GM12874 (cell line): ENCODE measurements around the gene ARSB.

Experiments
- TF ChIP-seq, protein P1 (sequence below): IDR thresholded peaks from 2 replicates; pipeline ENCODE4 v1.5.1; 2011; ENCODE audit warnings: low read depth, mild to moderate bottlenecking, control low read depth, low read length, moderate library complexity; ENCODE audit not compliant: insufficient read depth

The ARSB gene

DNA sequence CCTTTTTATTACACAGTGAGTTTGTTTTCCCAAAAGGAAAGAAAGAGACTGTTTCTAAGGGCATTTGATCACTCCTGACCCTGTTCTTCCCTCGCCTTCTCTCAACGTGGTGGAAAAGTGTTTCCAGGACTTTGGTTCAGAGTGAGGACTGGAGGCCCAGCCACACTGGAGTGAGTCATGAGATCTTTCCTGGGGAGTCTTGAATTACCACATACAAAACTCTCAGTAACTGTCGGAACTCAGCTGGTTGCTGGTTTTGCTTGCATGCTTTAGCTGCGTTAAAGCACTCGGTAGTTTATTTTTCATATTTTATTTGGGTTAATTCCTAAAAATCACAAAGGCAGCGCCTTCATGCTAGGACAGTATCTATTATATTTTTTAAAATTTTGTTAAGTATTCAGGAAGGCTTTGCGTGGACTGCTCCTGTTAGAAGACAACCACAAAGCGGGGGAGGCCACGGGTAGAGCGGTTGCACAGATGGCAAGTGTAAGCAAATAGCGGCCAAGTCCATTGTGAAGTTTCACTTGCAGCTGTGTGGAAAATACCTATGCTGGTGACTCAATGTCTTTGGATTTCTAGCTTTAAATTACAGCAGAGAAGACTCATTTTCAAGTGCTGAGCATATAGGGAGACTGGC lies 77.7 kb downstream of the ARSB start:
- TF ChIP-seq, protein P1, sequence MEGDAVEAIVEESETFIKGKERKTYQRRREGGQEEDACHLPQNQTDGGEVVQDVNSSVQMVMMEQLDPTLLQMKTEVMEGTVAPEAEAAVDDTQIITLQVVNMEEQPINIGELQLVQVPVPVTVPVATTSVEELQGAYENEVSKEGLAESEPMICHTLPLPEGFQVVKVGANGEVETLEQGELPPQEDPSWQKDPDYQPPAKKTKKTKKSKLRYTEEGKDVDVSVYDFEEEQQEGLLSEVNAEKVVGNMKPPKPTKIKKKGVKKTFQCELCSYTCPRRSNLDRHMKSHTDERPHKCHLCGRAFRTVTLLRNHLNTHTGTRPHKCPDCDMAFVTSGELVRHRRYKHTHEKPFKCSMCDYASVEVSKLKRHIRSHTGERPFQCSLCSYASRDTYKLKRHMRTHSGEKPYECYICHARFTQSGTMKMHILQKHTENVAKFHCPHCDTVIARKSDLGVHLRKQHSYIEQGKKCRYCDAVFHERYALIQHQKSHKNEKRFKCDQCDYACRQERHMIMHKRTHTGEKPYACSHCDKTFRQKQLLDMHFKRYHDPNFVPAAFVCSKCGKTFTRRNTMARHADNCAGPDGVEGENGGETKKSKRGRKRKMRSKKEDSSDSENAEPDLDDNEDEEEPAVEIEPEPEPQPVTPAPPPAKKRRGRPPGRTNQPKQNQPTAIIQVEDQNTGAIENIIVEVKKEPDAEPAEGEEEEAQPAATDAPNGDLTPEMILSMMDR, result no peak

DNA sequence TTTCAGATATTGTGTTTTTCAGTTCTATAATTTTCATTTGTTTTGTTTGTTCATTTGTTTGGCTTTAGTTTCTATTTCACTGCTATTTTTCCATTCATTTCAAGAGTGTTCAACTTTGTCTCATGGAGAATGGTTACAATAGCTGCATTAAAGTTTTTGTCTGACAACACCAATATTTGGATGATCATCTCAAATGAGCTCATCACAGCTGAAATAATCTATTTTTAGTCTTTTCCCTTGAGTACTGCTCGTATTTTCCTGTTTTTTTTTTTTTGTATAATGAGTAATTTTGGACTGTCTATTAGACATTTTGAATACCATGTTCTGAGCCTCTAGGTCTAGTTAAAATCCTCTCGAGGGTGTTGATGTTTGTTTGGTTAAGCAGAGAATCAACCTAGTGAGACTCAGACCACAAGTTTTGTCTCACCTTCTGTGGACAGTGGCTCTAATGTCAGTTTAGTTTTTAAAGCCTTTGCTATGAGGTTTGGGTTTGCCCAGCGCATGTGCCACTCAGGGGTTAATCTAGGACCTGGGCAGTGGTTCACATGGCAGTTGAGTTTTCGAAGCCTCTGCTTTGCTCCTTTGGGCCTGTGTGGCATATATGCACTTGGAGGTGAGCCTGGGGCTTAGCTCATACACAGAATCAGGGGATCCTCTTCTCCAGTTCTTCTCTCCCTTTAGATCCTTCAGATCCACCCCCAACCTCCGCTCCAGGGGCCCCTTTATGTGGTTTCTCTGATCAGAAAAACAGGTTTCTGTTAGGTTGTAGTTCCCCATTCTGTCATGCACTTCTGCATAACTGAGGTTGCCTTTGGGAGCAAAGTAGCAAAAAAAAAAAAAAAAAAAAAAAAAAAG lies 79.8 kb downstream of the ARSB start:
- TF ChIP-seq, protein P1, result no peak

DNA sequence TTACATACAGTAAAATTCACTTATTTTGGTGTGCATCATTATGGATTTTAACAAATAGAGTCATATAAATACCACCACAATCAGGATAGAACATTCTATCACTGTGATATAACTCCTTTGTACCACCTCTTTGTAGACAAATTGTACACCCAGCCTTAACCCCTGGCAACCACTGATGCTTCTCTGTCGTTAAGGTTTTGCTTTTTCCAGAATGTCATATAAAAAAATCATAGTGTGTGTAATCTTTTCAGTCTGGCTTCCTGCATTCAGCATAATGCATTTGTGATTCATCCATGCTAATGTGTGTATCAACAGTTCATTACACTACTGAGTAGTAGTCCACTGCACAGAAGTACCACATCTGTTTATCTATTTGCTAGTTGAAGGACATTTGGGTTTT lies 81.2 kb downstream of the ARSB start:
- TF ChIP-seq, protein P1, result no peak

DNA sequence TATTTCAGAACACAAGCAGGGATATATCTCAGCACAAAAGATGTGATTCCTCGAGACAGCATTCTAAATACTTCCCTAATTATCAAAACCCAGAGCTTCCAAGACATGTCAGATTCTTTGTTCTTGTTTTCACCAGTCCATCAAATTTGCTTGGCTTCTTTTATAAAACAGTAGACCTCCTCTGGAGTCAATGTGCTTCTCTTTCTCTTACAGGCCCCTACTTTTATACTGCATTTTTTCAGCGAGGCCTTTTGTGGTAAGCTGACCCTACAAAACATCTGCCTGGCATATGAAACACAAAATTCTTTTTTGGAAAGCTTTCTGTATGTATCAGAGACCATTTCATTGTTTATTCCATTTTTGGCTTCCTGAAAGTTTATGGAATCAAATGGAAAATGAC lies 81.8 kb downstream of the ARSB start:
- TF ChIP-seq, protein P1, result no peak

DNA sequence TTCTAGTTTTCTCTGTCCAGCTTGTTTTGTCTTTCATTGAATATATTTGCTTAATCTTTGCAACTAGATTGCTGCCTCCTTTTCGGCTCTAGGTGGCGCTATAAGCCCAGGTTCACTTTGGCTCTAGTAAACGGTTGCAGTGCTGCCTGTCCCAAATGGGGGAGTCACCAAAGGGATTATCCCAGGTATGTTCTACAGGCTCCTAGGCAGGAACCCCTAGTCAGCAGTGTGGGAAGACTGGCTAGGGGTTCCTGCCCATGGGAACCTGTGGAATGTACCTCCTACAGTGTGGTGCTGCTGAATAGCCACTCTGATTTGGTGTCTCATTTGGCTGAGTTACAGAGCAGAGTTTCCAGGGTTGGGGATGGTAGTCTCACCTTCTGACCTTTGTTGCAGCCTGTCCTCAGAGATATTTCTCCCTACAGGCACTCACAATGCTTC lies 85.2 kb downstream of the ARSB start:
- TF ChIP-seq, protein P1, result peak; percentile 74

DNA sequence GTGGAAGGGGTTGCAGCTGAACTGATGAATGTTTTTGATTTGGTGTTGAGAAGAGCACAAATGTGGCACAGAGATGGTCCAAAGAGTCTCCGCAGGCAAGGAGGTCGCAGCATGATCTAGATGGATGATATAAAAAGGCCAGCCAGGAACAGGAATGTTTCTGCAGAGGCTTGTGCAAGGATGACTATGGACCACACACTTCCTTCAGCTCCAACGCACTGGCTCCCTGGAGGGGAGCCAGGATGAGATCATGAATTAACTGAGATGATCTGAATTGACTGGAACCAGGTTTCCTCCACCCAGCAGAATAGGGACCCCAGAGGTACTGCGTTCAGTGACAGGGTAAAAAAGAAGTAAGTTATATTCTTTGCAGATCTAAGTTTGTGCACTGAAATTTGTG lies 89.0 kb downstream of the ARSB start:
- TF ChIP-seq, protein P1, result no peak

DNA sequence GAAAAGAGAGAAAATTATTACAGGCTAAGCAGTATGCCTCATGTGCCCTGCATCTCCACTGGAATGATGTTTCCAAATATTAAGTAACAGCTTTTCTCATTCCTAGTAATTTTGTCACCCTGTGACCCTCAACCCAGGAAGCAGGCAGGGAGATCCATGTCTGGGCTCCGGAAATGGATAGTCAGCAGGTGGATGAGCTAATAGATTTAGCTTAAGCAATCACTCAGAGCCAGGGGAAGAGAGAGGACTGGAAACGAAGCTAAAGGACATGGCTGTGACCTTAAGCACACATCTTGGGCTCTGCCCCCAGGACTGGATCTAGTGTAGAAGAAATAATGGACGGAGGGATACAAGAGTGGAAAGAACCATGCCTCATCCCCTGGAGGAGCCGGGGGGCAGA lies 89.5 kb downstream of the ARSB start:
- TF ChIP-seq, protein P1, result no peak
